H1 (cell line): ENCODE data around the gene C11orf42. TPM values are rescaled to one million over a fixed set of nuclear protein-coding genes. Genes with fewer than 3 reads are reported as not detected.

ENCODE experiments used
- GTF2F1 ChIP-seq: IDR thresholded peaks from 2 replicates; pipeline ENCODE4 v1.6.1; 2012; ENCODE audit warnings: low read depth, low read length, improper control_type of control experiment, borderline replicate concordance
- HDAC6 ChIP-seq: IDR thresholded peaks from one replicate; pipeline ENCODE4 v1.7.1; 2012; ENCODE audit warnings: low read depth, mild to moderate bottlenecking, inconsistent platforms, low read length, moderate library complexity
- SP1 ChIP-seq: IDR thresholded peaks from 2 replicates; pipeline ENCODE4 v1.6.1; 2011; ENCODE audit warnings: low read depth, low read length
- polyA plus RNA-seq, 7 experiments: library from polyadenylated mRNA; depleted of rRNA in 3 of 7; stranded (reverse) in 5 of 7; unstranded in 2 of 7; fragments of >200 nt in 5 of 7; fragments of 200-250 nt in 2 of 7; gene quantifications; 1 replicate in 5 of 7; 2 replicates in 1 of 7; 4 replicates in 1 of 7; pipeline versions ENCODE4 v1.2.1 to v1.2.3, GENCODE V29; 2011 to 2013; ENCODE audit warnings: missing spikeins in 2 of 7, mixed read lengths in 2 of 7
- total RNA-seq: library from RNA; stranded (reverse); fragmentation: NEBNext Ultra II Directional; extraction: Animal tissue kit (Norgen Biotek cat#: 25700); gene quantifications from 2 replicates; pipeline ENCODE4 v1.2.1, GENCODE V29; 2021

C11orf42 gene
- total and polyA plus RNA-seq, 2 of the 8 experiments (the other 6 are each of a cell fraction or from before 2014, with no cell fraction given) = not detected

GRCh38 chr11:6240781-6241180 lies 35.4 kb downstream of the C11orf42 start (continued):
- no peak for TF ChIP-seq HDAC6
- no peak for TF ChIP-seq SP1
- TF ChIP-seq GTF2F1 = no peak
